GM19463 (cell line): ENCODE measurements around the gene MAPK8IP1.

Experiments used
- ATAC-seq: cut with Tn5 transposase; IDR thresholded peaks from one replicate; pipeline ENCODE4 v1.9.1; 2021; ENCODE audit warnings: mild to moderate bottlenecking, moderate library complexity; ENCODE audit not compliant: unreplicated experiment

MAPK8IP1 gene

GRCh38 chr11:45859661-45860140 is 25.8 kb upstream of the MAPK8IP1 start:
- no peak for ATAC-seq

- ATAC-seq = no peak
These were observed 25.1 kb upstream of the MAPK8IP1 start for GRCh38 chr11:45860348-45860747.

- no peak for ATAC-seq
These were observed 24.5 kb upstream of the MAPK8IP1 start for GRCh38 chr11:45860764-45861510.

GRCh38 chr11:45864041-45864440 is 21.4 kb upstream of the MAPK8IP1 start:
- no peak for ATAC-seq

GRCh38 chr11:45869551-45869950 is 15.9 kb upstream of the MAPK8IP1 start:
- no peak for ATAC-seq

- no peak for ATAC-seq
These were observed 14.7 kb upstream of the MAPK8IP1 start for GRCh38 chr11:45870706-45871105.

GRCh38 chr11:45871638-45872037 is 13.8 kb upstream of the MAPK8IP1 start:
- no peak for ATAC-seq

GRCh38 chr11:45872651-45873356 is 12.6 kb upstream of the MAPK8IP1 start:
- no peak for ATAC-seq

GRCh38 chr11:45876401-45876800 is 9.1 kb upstream of the MAPK8IP1 start:
- no peak for ATAC-seq

GRCh38 chr11:45877221-45877620 is 8.2 kb upstream of the MAPK8IP1 start:
- no peak for ATAC-seq

- ATAC-seq = no peak
These were observed 7.6 kb upstream of the MAPK8IP1 start for GRCh38 chr11:45877845-45878244.

- no peak for ATAC-seq
These were observed 5.4 kb upstream of the MAPK8IP1 start for GRCh38 chr11:45879803-45880686.

- ATAC-seq = no peak
These were observed 4.5 kb upstream of the MAPK8IP1 start for GRCh38 chr11:45880772-45881570.

GRCh38 chr11:45881708-45882368 is 3.6 kb upstream of the MAPK8IP1 start:
- ATAC-seq = no peak

- no peak for ATAC-seq
These were observed 760 bp upstream of the MAPK8IP1 start for GRCh38 chr11:45884596-45885185.

GRCh38 chr11:45885921-45886721 is 670 bp downstream of the MAPK8IP1 start:
- ATAC-seq = no peak

GRCh38 chr11:45886816-45887520 is 1.5 kb downstream of the MAPK8IP1 start:
- no peak for ATAC-seq

- ATAC-seq = no peak
These were observed 2.1 kb downstream of the MAPK8IP1 start for GRCh38 chr11:45887587-45887986.
